ENCODE measurements around the gene SUMF1.

GRCh38 chr3:4395448-4395847 is 71.6 kb downstream of the SUMF1 start:
- TF ChIP-seq CTCF (optimal IDR thresholded peaks at IDR 0.05 in 1 of 3, IDR thresholded peaks at IDR 0.05 in 1 of 3, conservative IDR thresholded peaks at IDR 0.05 in 1 of 3; ENCODE audit: extremely low read depth in 1 of 3, insufficient read depth in 2 of 3, low read length in 3 of 3) (no peak), EZH2 (IDR thresholded peaks at IDR 0.05; ENCODE audit: low read length) (no peak)

Data from keratinocyte (primary cell).